HG03575 (cell line): ENCODE data around the gene FBXW8.

ENCODE experiments used
- ATAC-seq: cut with Tn5 transposase; IDR thresholded peaks from one replicate; pipeline ENCODE4 v1.9.1; 2021; ENCODE audit not compliant: unreplicated experiment, insufficient number of reproducible peaks, low FRiP score; ENCODE audit errors: extremely low read depth

Gene FBXW8

GRCh38 chr12:117009759-117010158, 99.0 kb downstream of the FBXW8 start:
- no peak for ATAC-seq

- no peak for ATAC-seq
Measured at GRCh38 chr12:117010693-117011451, 100.1 kb downstream of the FBXW8 start.

- no peak for ATAC-seq
Measured at GRCh38 chr12:117011988-117012805, 101.4 kb downstream of the FBXW8 start.

- ATAC-seq = no peak
Measured at GRCh38 chr12:117013726-117014125, 103.0 kb downstream of the FBXW8 start.

GRCh38 chr12:117014342-117014887, 103.7 kb downstream of the FBXW8 start:
- no peak for ATAC-seq

- no peak for ATAC-seq
Measured at GRCh38 chr12:117015811-117016210, 105.1 kb downstream of the FBXW8 start.

GRCh38 chr12:117017807-117018206, 107.1 kb downstream of the FBXW8 start:
- no peak for ATAC-seq

GRCh38 chr12:117018276-117018675, 107.5 kb downstream of the FBXW8 start:
- ATAC-seq = no peak

- no peak for ATAC-seq
Measured at GRCh38 chr12:117018685-117019084, 107.9 kb downstream of the FBXW8 start.

- ATAC-seq = no peak
Measured at GRCh38 chr12:117019866-117020265, 109.1 kb downstream of the FBXW8 start.

GRCh38 chr12:117020536-117021220, 109.9 kb downstream of the FBXW8 start:
- ATAC-seq = no peak

GRCh38 chr12:117022465-117022864, 111.7 kb downstream of the FBXW8 start:
- no peak for ATAC-seq

- ATAC-seq = no peak
Measured at GRCh38 chr12:117023998-117024960, 113.5 kb downstream of the FBXW8 start.

- no peak for ATAC-seq
Measured at GRCh38 chr12:117024961-117025480, 114.3 kb downstream of the FBXW8 start.

GRCh38 chr12:117025481-117026151, 114.9 kb downstream of the FBXW8 start:
- ATAC-seq = no peak

GRCh38 chr12:117026343-117026742, 115.6 kb downstream of the FBXW8 start:
- no peak for ATAC-seq

- no peak for ATAC-seq
Measured at GRCh38 chr12:117026921-117027250, 116.1 kb downstream of the FBXW8 start.
